GM12891 (cell line): ENCODE measurements around the gene C6orf52.
"Not testable (repeated sequence)": the region's sequence is repeated elsewhere in the genome, so short reads cannot be mapped to it uniquely, and the experiment has no call there.

Experiments used
- PAX5 ChIP-seq: IDR thresholded peaks from 2 replicates; pipeline ENCODE4 v1.6.1; 2011; ENCODE audit warnings: low read length, moderate library complexity, mild to moderate bottlenecking; ENCODE audit not compliant: insufficient read depth, severe bottlenecking
- POLR2A ChIP-seq: IDR thresholded peaks from 2 replicates; pipeline ENCODE4 v1.6.1; 2011; ENCODE audit warnings: low read depth, low read length, control low read depth
- POLR2AphosphoS5 ChIP-seq: IDR thresholded peaks from 2 replicates; pipeline ENCODE4 v1.6.1; 2011; ENCODE audit warnings: low read depth, low read length, control low read depth
- TAF1 ChIP-seq: IDR thresholded peaks from 2 replicates; pipeline ENCODE4 v1.6.1; 2011; ENCODE audit warnings: low read depth, low read length, control low read depth

DNA sequence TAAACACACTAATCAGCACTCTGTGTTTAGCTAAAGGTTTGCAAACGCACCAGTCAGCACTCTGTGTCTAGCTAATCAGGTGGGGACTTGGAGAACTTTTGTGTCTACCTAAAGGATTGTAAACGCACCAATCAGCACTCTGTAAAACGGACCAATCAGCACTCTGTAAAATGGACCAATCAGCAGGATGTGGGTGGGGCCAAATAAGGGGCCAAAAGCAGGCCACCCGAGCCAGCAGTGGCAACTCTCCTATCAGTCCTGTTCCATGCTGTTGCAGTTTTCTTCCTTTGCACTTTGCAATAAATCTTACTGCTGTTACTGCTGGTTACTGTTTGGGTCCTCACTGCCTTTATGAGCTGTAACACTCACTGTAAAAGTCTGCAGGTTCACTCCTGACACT is 47.2 kb upstream of the C6orf52 start:
- not testable (repeated sequence) for TF ChIP-seq POLR2A, POLR2AphosphoS5, PAX5, TAF1
